Mucosa of rectum (tissue), 2 donors: ENCODE results near the gene FRMD1.

Experiments used
- H3K27ac ChIP-seq, 2 donors: one replicate each; pipeline ENCODE4 v1.7.0; 2013; ENCODE audit warnings: inconsistent platforms in 2 of 2, low read depth in 2 of 2, low read length in 2 of 2
- H3K27me3 ChIP-seq, 2 donors: one replicate each; pipeline ENCODE4 v1.7.0; 2013; ENCODE audit warnings: low read length in 2 of 2; ENCODE audit not compliant: control insufficient read depth in 2 of 2, insufficient read depth in 2 of 2
- H3K36me3 ChIP-seq, 2 donors: one replicate each; pipeline ENCODE4 v1.7.0; 2013; ENCODE audit warnings: low read length in 2 of 2; ENCODE audit not compliant: control insufficient read depth in 2 of 2, insufficient read depth in 2 of 2
- H3K4me1 ChIP-seq, 2 donors: one replicate each; pipeline ENCODE4 v1.7.0; 2013; ENCODE audit warnings: low read length in 2 of 2, mild to moderate bottlenecking in 1 of 2; ENCODE audit not compliant: control insufficient read depth in 2 of 2, insufficient read depth in 2 of 2
- H3K4me3 ChIP-seq, 2 donors: one replicate each; pipeline ENCODE4 v1.7.0; 2013; ENCODE audit warnings: low read length in 2 of 2
- H3K9ac ChIP-seq, 2 donors: one replicate each; pipeline ENCODE4 v1.7.0; 2013; ENCODE audit warnings: low read length in 2 of 2, low read depth in 1 of 2, mild to moderate bottlenecking in 1 of 2
- H3K9me3 ChIP-seq, 2 donors: one replicate each; pipeline ENCODE4 v1.7.0; 2013; ENCODE audit warnings: low read length in 2 of 2; ENCODE audit not compliant: control insufficient read depth in 2 of 2
- donor health status: healthy.
- donor health status: Normal muscosa, but diverticular disease.

Gene FRMD1

GRCh38 chr6:168051648-168052047, 27.4 kb downstream of the FRMD1 start:
- H3K4me3 ChIP-seq, result no peak overlapping the region
- no peaks in the 10 kb centered on the region for H3K9me3 ChIP-seq
- H3K9ac ChIP-seq, result no peak overlapping the region
- no peaks in the 10 kb centered on the region for H3K36me3 ChIP-seq
- H3K27me3 ChIP-seq, result no peaks in the 10 kb centered on the region
- H3K27ac ChIP-seq, result no peak overlapping the region
- peaks cover 0 to 4% of the 10 kb centered on the region in 2 donors for H3K4me1 ChIP-seq

DNA sequence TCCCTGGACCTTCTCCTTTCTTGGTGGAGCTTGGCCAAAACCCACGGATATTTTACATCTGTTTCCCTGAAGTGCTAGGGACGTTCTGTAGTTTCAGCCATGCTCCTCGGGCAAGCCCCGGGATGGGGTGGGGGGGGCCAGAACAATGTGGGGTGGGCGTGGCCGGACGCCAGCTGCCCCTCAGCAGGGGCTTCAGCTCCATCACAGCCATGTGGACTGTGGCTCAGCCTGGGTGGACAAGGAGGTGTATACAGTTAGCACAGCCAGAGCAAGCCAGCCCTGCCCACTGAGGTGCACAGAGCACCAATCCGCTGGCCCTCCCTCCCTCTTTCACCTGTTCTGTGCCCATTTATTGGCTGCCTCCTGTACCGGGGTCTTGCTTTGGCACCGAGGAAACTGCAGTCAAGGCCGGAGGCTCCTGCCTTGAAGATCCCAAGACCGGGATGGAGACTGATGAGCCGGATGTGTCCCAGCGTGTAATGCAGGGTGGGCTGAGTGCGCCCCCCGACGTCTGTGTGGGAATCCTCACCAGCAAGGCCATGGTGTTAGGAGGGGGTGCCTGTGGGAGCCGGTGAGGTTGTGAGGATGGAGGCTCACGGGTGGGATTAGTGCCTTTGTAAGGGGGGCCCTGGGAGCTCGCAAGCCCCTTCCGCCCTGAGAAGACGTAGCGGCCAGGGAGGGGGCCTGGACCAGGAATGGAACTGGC, 28.0 kb downstream of the FRMD1 start:
- Histone ChIP-seq H3K9me3 (no peaks in the 10 kb centered on the region), H3K27ac (no peak overlapping the region), H3K4me3 (no peak overlapping the region), H3K36me3 (no peaks in the 10 kb centered on the region), H3K9ac (no peak overlapping the region), H3K27me3 (no peaks in the 10 kb centered on the region), H3K4me1 (peaks cover 0 to 4% of the 10 kb centered on the region in 2 donors)

GRCh38 chr6:168050225-168050880, 28.7 kb downstream of the FRMD1 start:
- peaks cover 0 to 4% of the 10 kb centered on the region in 2 donors for H3K4me1 ChIP-seq
- H3K36me3 ChIP-seq, result no peaks in the 10 kb centered on the region
- H3K9me3 ChIP-seq, result no peaks in the 10 kb centered on the region
- H3K27me3 ChIP-seq, result no peaks in the 10 kb centered on the region
- no peak overlapping the region for H3K27ac ChIP-seq
- H3K9ac ChIP-seq, result no peak overlapping the region
- H3K4me3 ChIP-seq, result no peak overlapping the region

GRCh38 chr6:168049706-168050224, 29.2 kb downstream of the FRMD1 start:
- no peaks in the 10 kb centered on the region for H3K36me3 ChIP-seq
- H3K27me3 ChIP-seq, result no peaks in the 10 kb centered on the region
- no peak overlapping the region for H3K27ac ChIP-seq
- H3K9ac ChIP-seq, result no peak overlapping the region
- H3K9me3 ChIP-seq, result no peaks in the 10 kb centered on the region
- no peak overlapping the region for H3K4me3 ChIP-seq
- H3K4me1 ChIP-seq, result peaks cover 0 to 4% of the 10 kb centered on the region in 2 donors

- no peaks in the 10 kb centered on the region for H3K9me3 ChIP-seq
- H3K27ac ChIP-seq, result no peak overlapping the region
- peaks cover 0 to 4% of the 10 kb centered on the region in 2 donors for H3K4me1 ChIP-seq
- no peak overlapping the region for H3K9ac ChIP-seq
- H3K27me3 ChIP-seq, result no peaks in the 10 kb centered on the region
- H3K36me3 ChIP-seq, result no peaks in the 10 kb centered on the region
- H3K4me3 ChIP-seq, result no peak overlapping the region
Observed at GRCh38 chr6:168049277-168049676, 29.7 kb downstream of the FRMD1 start.

GRCh38 chr6:168048724-168049025, 30.3 kb downstream of the FRMD1 start:
- Histone ChIP-seq H3K9me3 (no peaks in the 10 kb centered on the region), H3K9ac (no peak overlapping the region), H3K4me3 (no peak overlapping the region), H3K4me1 (peaks cover 0 to 4% of the 10 kb centered on the region in 2 donors), H3K36me3 (no peaks in the 10 kb centered on the region), H3K27ac (no peak overlapping the region), H3K27me3 (no peaks in the 10 kb centered on the region)

DNA sequence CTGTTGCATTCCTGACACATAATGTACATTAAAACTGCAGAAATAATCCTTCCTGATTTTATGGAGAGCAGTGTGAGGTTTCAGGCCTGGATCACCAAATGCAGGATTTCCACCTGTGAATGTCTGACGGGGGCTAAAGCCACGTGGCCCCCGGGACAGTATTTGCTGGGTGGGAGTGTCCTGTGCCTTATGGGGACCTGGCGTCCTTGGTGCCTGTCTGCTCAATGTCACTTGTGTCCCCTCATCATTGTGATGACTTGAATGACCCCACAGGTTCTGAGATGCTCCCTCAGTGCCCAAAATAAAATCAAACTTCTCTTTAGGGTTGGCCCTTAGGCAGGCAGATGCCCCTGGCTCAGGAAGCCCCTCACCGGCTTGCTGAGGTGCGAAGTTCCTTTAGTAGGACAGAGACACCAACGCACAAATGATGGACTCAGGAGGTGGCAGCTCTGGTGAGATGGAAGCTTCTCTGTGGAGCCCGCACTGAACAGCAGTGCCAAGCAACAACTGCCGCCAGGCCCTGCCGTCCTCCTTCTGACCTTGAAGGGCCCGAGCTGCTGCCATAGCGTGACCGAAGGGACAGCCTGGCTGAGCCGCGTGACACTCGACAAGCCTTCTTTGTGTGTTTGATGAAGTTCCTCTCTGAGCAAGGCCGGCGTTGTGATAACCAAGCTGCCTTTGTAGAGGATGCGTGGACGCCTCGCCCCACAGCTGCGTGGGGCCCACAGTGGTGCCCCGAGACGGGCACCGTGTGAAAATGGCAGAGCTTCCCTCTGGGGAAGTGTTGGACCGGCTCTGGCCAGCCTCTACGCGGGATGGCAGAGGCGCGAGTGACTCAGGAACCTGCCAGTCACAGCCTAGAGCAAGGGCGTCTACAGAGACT, 30.9 kb downstream of the FRMD1 start:
- H3K9ac ChIP-seq, result no peak overlapping the region
- H3K27me3 ChIP-seq, result no peaks in the 10 kb centered on the region
- no peak overlapping the region for H3K27ac ChIP-seq
- H3K4me1 ChIP-seq, result peaks cover 0 to 4% of the 10 kb centered on the region in 2 donors
- H3K36me3 ChIP-seq, result no peaks in the 10 kb centered on the region
- no peaks in the 10 kb centered on the region for H3K9me3 ChIP-seq
- H3K4me3 ChIP-seq, result no peak overlapping the region

- Histone ChIP-seq H3K36me3 (no peaks in the 10 kb centered on the region), H3K9ac (no peak overlapping the region), H3K4me1 (no peaks in the 10 kb centered on the region), H3K9me3 (no peaks in the 10 kb centered on the region), H3K4me3 (no peak overlapping the region), H3K27me3 (no peaks in the 10 kb centered on the region), H3K27ac (no peak overlapping the region)
Observed at GRCh38 chr6:168046696-168047095, 32.3 kb downstream of the FRMD1 start.

DNA sequence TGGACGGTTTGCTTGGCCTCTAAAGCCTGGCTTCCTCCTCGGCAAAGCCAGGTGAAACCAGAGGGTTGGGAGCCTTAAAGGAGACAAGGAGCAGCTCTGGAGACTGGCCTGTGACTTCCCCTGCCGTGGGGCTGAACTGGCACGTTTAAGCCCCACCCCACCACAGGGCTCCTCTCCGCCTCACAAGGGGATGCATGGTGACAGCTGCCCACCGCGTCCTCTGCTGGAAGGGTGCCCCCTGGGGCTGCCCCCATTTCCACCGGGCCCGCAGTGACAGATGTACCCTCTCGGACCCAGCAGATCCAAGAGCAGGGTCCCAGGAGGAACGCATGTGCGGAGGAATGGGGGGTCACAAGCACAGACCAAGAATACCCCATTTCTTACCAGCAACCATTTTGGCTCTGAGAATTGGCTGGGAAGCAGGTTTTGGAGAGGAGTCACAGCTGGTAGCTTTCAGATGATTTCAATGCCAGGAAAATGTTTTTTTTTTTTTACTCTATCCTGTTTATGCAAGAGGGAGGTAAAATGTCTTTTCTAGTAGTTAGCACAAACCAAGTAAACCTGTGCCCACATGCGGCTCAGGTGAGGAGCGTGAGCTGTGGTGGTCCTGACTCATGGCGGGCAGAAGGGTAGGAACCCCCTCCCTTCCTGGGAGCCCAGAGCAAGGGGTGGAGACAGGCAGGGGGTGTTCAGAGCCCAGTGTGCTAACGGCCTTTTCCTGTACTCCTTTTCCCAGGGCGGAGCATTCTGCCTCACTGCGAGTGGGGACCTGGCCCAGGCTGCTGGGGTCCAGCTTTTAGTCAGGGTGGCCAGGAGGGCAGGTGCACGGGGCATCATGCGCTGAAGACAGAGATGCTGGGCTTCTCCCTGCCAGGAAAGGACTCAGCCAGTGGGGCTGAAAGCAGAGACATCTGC, 33.0 kb downstream of the FRMD1 start:
- H3K4me1 ChIP-seq, result no peaks in the 10 kb centered on the region
- no peak overlapping the region for H3K4me3 ChIP-seq
- no peaks in the 10 kb centered on the region for H3K36me3 ChIP-seq
- H3K27ac ChIP-seq, result no peak overlapping the region
- H3K9ac ChIP-seq, result no peak overlapping the region
- H3K9me3 ChIP-seq, result peaks cover 0 to 2% of the 10 kb centered on the region in 2 donors
- H3K27me3 ChIP-seq, result no peaks in the 10 kb centered on the region
